HepG2 (cell line): ENCODE results near the gene GRIK4. TPM values are rescaled to one million over a fixed set of nuclear protein-coding genes. Genes with fewer than 3 reads are reported as not detected.

Source experiments
- ATAC-seq: fragments of 200-7000 bp; cut with Tn5 transposase; 3 replicates; pipeline ENCODE4 v1.9.1; 2020; ENCODE audit warnings: mild to moderate bottlenecking, moderate library complexity
- BruUV-seq: library from RNA; stranded (reverse); fragments of 400-500 nt; replicated peaks from 2 replicates; lab custom pipeline; 2021; lab: Mats Ljungman, UMichigan
- CTCF ChIA-PET: fragments of 300-600 bp; formaldehyde crosslinking; extraction: SDS; loops from one replicate; lab custom pipeline; 2021; ENCODE audit warnings: low total read pairs, inconsistent platforms, low intra/inter-chr PET ratio; lab: Yijun Ruan, JAX
- POLR2A ChIA-PET: fragments of 350-600 bp; sonication (Branson Sonifier 250); formaldehyde crosslinking; loops from one replicate; lab custom pipeline; 2020; ENCODE audit warnings: antibody characterized with exemption, inconsistent platforms; lab: Yijun Ruan, JAX
- DNase-seq: peaks from one replicate; pipeline ENCODE4 v3.0.0-alpha.2; 2015; ENCODE audit warnings: low spot score
- FAIRE-seq: peaks from 3 replicates; lab custom pipeline; 2011; peaks lifted over from hg19 to GRCh38; lab: Jason Lieb, UNC
- H2AFZ ChIP-seq: one replicate; pipeline ENCODE4 v1.6.1; 2011; ENCODE audit warnings: low read length, inconsistent platforms
- H3K27ac ChIP-seq: fragments of 300-600 bp; 3 replicates; pipeline ENCODE4 v1.8.0; 2011; ENCODE audit warnings: mixed run types, mild to moderate bottlenecking, mixed read lengths, low read length, inconsistent platforms; ENCODE audit not compliant: insufficient read depth; ENCODE audit errors: extremely low read length
- H3K27me3 ChIP-seq, 2 experiments: fragments of 200-600 bp in 1 of 2; 2 replicates in 1 of 2; 3 replicates in 1 of 2; pipeline versions ENCODE4 v1.6.0 to v1.8.0; 2011; ENCODE audit warnings: low read length in 2 of 2, mild to moderate bottlenecking in 2 of 2, moderate library complexity in 2 of 2, inconsistent platforms in 1 of 2; ENCODE audit not compliant: insufficient read depth in 2 of 2, control insufficient read depth in 1 of 2
- H3K36me3 ChIP-seq, 2 experiments: fragments of 200-600 bp in 1 of 2; replicated peaks in 1 of 2; 2 replicates in 1 of 2; 3 replicates in 1 of 2; pipeline versions ENCODE4 v1.5.1 to v1.8.0; 2011; ENCODE audit warnings: low read length in 2 of 2, inconsistent platforms in 1 of 2; ENCODE audit not compliant: insufficient read depth in 2 of 2, control insufficient read depth in 1 of 2
- H3K4me1 ChIP-seq: 2 replicates; pipeline ENCODE4 v1.5.1; 2012; ENCODE audit warnings: low read length, inconsistent platforms; ENCODE audit not compliant: insufficient read depth
- H3K4me2 ChIP-seq: 2 replicates; pipeline ENCODE4 v1.6.0; 2011; ENCODE audit warnings: low read depth, low read length, inconsistent platforms
- H3K4me3 ChIP-seq, 3 experiments: fragments of 200-600 bp in 1 of 3; sonication (generic), shearing (Covaris generic) in 1 of 3; replicated peaks in 1 of 3; 2 replicates each; pipeline ENCODE4 v1.5.1; 2011 to 2016; ENCODE audit warnings: low read length in 3 of 3, inconsistent platforms in 2 of 3, low read depth in 2 of 3, mild to moderate bottlenecking in 2 of 3, control low read depth in 1 of 3, mixed read lengths in 1 of 3; ENCODE audit not compliant: insufficient read depth in 1 of 3
- H3K79me2 ChIP-seq: one replicate; pipeline ENCODE4 v1.6.1; 2011; ENCODE audit warnings: low read length, inconsistent platforms; ENCODE audit not compliant: insufficient read depth
- H3K9ac ChIP-seq: 2 replicates; pipeline ENCODE4 v1.6.0; 2011; ENCODE audit warnings: mild to moderate bottlenecking, low read depth, low read length, inconsistent platforms; ENCODE audit not compliant: insufficient read depth
- H3K9me3 ChIP-seq: 2 replicates; pipeline ENCODE4 v1.5.1; 2012; ENCODE audit warnings: mild to moderate bottlenecking, low read length
- H4K20me1 ChIP-seq: 2 replicates; pipeline ENCODE4 v1.6.0; 2011; ENCODE audit warnings: inconsistent platforms, mild to moderate bottlenecking, low read length, moderate library complexity; ENCODE audit not compliant: insufficient read depth
- MAF1 ChIP-seq: sonication (generic); formaldehyde crosslinking; IDR thresholded peaks from 2 replicates; pipeline ENCODE4 v1.5.0; 2020; ENCODE audit warnings: missing genetic modification reagents, borderline replicate concordance
- MIER3 ChIP-seq: IDR thresholded peaks from 2 replicates; pipeline ENCODE4 v1.6.1; 2016; ENCODE audit warnings: missing compliant biosample characterization, borderline replicate concordance
- NR2C2 ChIP-seq: sonication (generic); formaldehyde crosslinking; IDR thresholded peaks from 2 replicates; pipeline ENCODE4 v1.4.0; 2020; ENCODE audit warnings: missing genetic modification reagents, mild to moderate bottlenecking, moderate library complexity, borderline replicate concordance
- SETDB1 ChIP-seq: sonication (generic); formaldehyde crosslinking; IDR thresholded peaks from 2 replicates; pipeline ENCODE4 v1.5.1; 2020; ENCODE audit warnings: missing genetic modification reagents, mild to moderate bottlenecking, borderline replicate concordance
- ZNF232 ChIP-seq: sonication (generic); formaldehyde crosslinking; IDR thresholded peaks from 2 replicates; pipeline ENCODE4 v1.4.0; 2020; ENCODE audit warnings: missing genetic modification reagents, borderline replicate concordance
- ZNF570 ChIP-seq: sonication (generic); formaldehyde crosslinking; IDR thresholded peaks from 2 replicates; pipeline ENCODE4 v1.4.0; 2020; ENCODE audit warnings: mild to moderate bottlenecking, missing genetic modification reagents, borderline replicate concordance
- ZNF777 ChIP-seq: sonication (generic); formaldehyde crosslinking; IDR thresholded peaks from 2 replicates; pipeline ENCODE4 v1.4.0; 2020; ENCODE audit warnings: missing genetic modification reagents
- WGBS: methylation state at CpG from one replicate; pipeline ENCODE4 v1.1.6; 2017; ENCODE audit warnings: low lambda C conversion rate; 5-methylcytosine and 5-hydroxymethylcytosine counted together
- in situ Hi-C: cut with HindIII; loops from 2 replicates; pipeline ENCODE4 v1.10.0; 2017; ENCODE audit warnings: low pct_unique_long_range_greater_than_20kb; ENCODE audit not compliant: extremely low pct_ligation_motif_present
- intact Hi-C: fragments of 100-400 bp; cut with micrococcal nuclease; formaldehyde crosslinking; loops from one replicate; pipeline ENCODE4 v1.10.0; 2022; ENCODE audit not compliant: unreplicated experiment
- polyA plus RNA-seq, 8 experiments: library from polyadenylated mRNA; depleted of rRNA in 3 of 8; stranded (reverse) in 7 of 8; unstranded in 1 of 8; fragments of >200 nt; fragmentation: Illumina TruSeq in 4 of 8; extraction: Trizol in 4 of 8; gene quantifications; 2 replicates each; pipeline versions ENCODE4 v1.2.1 to v1.2.3, GENCODE V29; 2011 to 2016; ENCODE audit warnings: low read depth in 4 of 8, missing spikeins in 1 of 8, mixed read lengths in 1 of 8; ENCODE audit not compliant: insufficient read depth in 1 of 8
- total RNA-seq, 5 experiments: library from RNA; depleted of rRNA; stranded (reverse); fragments of >200 nt; fragmentation: Illumina TruSeq; extraction: Trizol; gene quantifications; 2 replicates each; pipeline ENCODE4 v1.2.3, GENCODE V29; 2016; ENCODE audit warnings: low read depth in 1 of 5
- TF ChIP-seq, protein P1 (sequence below): sonication (generic); IDR thresholded peaks from 2 replicates; pipeline ENCODE4 v1.6.1; 2016; ENCODE audit warnings: low read depth, borderline replicate concordance
- TF ChIP-seq, protein P2 (sequence below): sonication (generic); formaldehyde crosslinking; IDR thresholded peaks from 2 replicates; pipeline ENCODE4 v1.4.0; 2020; ENCODE audit warnings: missing genetic modification reagents, borderline replicate concordance
- TF ChIP-seq, protein P3 (sequence below): sonication (generic); formaldehyde crosslinking; IDR thresholded peaks from 2 replicates; pipeline ENCODE4 v1.4.0; 2020; ENCODE audit warnings: missing genetic modification reagents

GRIK4 gene
- total and polyA plus RNA-seq, 2 of the 13 experiments (the other 11 are each of a cell fraction or from before 2014, with no cell fraction given), result 0.04 to 0.07 TPM

DNA sequence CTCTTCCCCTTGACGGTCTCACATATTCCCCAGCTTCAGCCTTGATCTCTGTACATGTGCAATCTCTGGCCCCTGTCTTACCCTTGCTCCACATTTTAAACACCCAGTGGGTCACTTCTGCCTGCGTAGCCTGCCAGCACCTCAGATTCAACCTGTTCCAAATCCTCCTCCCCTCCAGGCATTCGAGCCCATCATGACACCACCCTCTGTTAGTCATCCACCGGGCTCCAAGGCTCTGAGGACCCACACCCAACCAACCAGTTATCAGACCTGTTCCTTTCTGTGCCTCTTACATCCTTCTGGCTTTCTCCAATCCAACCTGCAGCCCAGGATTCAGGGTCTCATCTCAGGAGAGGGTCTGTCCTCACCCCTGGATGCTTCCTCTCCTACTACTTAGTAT lies 392.6 kb downstream of the GRIK4 start:
- H3K4me3 ChIP-seq, result no peak overlapping the region
- 26% methylated on average over 4 of the region's 4 CpGs for WGBS

DNA sequence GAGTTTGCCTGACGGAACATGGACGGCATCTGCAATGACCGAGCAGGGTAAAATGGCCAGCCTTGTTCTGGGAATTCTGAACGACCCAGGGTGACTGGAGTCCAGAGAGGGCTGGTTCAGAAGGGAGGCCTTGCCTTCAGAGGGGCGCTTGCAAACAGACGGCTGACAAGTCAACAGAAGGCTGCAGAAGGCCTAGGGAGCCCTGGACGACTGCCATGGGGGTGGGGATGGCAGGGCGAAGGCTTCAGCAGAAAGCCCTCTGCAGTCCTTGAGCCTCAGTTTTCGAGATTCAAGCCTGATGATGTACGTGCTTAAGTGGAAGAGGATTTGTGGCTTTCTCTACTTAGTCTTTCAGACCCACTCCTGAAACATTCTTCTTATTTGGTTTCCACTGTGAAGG lies 395.2 kb downstream of the GRIK4 start:
- TF ChIP-seq MIER3 (CRISPR knock-in tag) (no peak), ZNF777 (CRISPR knock-in tag) (0 out of 2 replicates have a peak, but pooled peaks have one; percentile 27), NR2C2 (CRISPR knock-in tag) (no peak), ZNF232 (CRISPR knock-in tag) (no peak), SETDB1 (CRISPR knock-in tag) (no peak), ZNF570 (no peak)
- TF ChIP-seq, protein P1, sequence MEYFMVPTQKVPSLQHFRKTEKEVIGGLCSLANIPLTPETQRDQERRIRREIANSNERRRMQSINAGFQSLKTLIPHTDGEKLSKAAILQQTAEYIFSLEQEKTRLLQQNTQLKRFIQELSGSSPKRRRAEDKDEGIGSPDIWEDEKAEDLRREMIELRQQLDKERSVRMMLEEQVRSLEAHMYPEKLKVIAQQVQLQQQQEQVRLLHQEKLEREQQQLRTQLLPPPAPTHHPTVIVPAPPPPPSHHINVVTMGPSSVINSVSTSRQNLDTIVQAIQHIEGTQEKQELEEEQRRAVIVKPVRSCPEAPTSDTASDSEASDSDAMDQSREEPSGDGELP, result no peak
- TF ChIP-seq, protein P2, sequence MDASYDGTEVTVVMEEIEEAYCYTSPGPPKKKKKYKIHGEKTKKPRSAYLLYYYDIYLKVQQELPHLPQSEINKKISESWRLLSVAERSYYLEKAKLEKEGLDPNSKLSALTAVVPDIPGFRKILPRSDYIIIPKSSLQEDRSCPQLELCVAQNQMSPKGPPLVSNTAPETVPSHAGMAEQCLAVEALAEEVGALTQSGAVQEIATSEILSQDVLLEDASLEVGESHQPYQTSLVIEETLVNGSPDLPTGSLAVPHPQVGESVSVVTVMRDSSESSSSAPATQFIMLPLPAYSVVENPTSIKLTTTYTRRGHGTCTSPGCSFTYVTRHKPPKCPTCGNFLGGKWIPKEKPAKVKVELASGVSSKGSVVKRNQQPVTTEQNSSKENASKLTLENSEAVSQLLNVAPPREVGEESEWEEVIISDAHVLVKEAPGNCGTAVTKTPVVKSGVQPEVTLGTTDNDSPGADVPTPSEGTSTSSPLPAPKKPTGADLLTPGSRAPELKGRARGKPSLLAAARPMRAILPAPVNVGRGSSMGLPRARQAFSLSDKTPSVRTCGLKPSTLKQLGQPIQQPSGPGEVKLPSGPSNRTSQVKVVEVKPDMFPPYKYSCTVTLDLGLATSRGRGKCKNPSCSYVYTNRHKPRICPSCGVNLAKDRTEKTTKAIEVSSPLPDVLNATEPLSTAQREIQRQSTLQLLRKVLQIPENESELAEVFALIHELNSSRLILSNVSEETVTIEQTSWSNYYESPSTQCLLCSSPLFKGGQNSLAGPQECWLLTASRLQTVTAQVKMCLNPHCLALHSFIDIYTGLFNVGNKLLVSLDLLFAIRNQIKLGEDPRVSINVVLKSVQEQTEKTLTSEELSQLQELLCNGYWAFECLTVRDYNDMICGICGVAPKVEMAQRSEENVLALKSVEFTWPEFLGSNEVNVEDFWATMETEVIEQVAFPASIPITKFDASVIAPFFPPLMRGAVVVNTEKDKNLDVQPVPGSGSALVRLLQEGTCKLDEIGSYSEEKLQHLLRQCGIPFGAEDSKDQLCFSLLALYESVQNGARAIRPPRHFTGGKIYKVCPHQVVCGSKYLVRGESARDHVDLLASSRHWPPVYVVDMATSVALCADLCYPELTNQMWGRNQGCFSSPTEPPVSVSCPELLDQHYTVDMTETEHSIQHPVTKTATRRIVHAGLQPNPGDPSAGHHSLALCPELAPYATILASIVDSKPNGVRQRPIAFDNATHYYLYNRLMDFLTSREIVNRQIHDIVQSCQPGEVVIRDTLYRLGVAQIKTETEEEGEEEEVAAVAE (CRISPR knock-in tag), result no peak
- TF ChIP-seq, protein P3, sequence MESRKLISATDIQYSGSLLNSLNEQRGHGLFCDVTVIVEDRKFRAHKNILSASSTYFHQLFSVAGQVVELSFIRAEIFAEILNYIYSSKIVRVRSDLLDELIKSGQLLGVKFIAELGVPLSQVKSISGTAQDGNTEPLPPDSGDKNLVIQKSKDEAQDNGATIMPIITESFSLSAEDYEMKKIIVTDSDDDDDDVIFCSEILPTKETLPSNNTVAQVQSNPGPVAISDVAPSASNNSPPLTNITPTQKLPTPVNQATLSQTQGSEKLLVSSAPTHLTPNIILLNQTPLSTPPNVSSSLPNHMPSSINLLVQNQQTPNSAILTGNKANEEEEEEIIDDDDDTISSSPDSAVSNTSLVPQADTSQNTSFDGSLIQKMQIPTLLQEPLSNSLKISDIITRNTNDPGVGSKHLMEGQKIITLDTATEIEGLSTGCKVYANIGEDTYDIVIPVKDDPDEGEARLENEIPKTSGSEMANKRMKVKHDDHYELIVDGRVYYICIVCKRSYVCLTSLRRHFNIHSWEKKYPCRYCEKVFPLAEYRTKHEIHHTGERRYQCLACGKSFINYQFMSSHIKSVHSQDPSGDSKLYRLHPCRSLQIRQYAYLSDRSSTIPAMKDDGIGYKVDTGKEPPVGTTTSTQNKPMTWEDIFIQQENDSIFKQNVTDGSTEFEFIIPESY (CRISPR knock-in tag), result no peak
- Histone ChIP-seq H2AFZ (no peak overlapping the region), H4K20me1 (no peaks in the 10 kb centered on the region), H3K4me1 (peaks cover 37% of the 10 kb centered on the region), H3K4me2 (no peak overlapping the region), H3K79me2 (no peaks in the 10 kb centered on the region), H3K4me3 (no peak overlapping the region), H3K36me3 (no peaks in the 10 kb centered on the region), H3K27me3 (peaks cover 0 to 10% of the 10 kb centered on the region in 2 experiments; a peak in 2 of 5 replicates), H3K9ac (no peak overlapping the region), H3K9me3 (no peaks in the 10 kb centered on the region), H3K27ac (no peak overlapping the region)
- intact Hi-C loops, result no loop called here
- 4% methylated on average over 8 of the region's 10 CpGs for whole genome bisulfite sequencing
- BruUV-seq, result no TSS peak
- in situ Hi-C loops, result no loop called here
- CTCF ChIA-PET, result no interaction called here
- POLR2A ChIA-PET, result no interaction called here
- DNase-seq (no peak), ATAC-seq (peak; percentile 20; the same call in 1 of the 3 replicates), FAIRE-seq (no peak)

More for the DNA sequence above, 392.6 kb downstream of the GRIK4 start:
- H3K4me2 ChIP-seq, result no peak overlapping the region
- DNase-seq (no peak), FAIRE-seq (no peak), ATAC-seq (no peak)
- H4K20me1 ChIP-seq, result no peaks in the 10 kb centered on the region
- peaks cover 1 to 20% of the 10 kb centered on the region in 2 experiments; a peak in 2 of 5 replicates for H3K27me3 ChIP-seq
- peaks cover 29% of the 10 kb centered on the region for H3K4me1 ChIP-seq
- H3K36me3 ChIP-seq, result no peaks in the 10 kb centered on the region
- no TSS peak for BruUV-seq
- no peaks in the 10 kb centered on the region for H3K79me2 ChIP-seq
- H3K9ac ChIP-seq, result no peak overlapping the region
- intact Hi-C loops (no loop called here), in situ Hi-C loops (no loop called here)
- no peak overlapping the region for H2AFZ ChIP-seq
- CTCF ChIA-PET, result no interaction called here
- POLR2A ChIA-PET, result no interaction called here
- no peak for TF ChIP-seq MAF1 (CRISPR knock-in tag)
- H3K9me3 ChIP-seq, result no peaks in the 10 kb centered on the region
- H3K27ac ChIP-seq, result no peak overlapping the region
